ENCODE data around the gene APOA4. TPM values are rescaled to one million over a fixed set of nuclear protein-coding genes. Genes with fewer than 3 reads are reported as not detected.
A peak's percentile ranks its signal among the peaks of the same experiment; 100 is the strongest.

Gene APOA4
- total RNA-seq (100 to 1,000 TPM in 1 of 2 donors, under 1 TPM in 1; 0.89 to 171 TPM), polyA plus RNA-seq (100 to 1,000 TPM in 1 of 2 donors, 10 to 100 TPM in 1; 90.5 to 382 TPM)

DNA sequence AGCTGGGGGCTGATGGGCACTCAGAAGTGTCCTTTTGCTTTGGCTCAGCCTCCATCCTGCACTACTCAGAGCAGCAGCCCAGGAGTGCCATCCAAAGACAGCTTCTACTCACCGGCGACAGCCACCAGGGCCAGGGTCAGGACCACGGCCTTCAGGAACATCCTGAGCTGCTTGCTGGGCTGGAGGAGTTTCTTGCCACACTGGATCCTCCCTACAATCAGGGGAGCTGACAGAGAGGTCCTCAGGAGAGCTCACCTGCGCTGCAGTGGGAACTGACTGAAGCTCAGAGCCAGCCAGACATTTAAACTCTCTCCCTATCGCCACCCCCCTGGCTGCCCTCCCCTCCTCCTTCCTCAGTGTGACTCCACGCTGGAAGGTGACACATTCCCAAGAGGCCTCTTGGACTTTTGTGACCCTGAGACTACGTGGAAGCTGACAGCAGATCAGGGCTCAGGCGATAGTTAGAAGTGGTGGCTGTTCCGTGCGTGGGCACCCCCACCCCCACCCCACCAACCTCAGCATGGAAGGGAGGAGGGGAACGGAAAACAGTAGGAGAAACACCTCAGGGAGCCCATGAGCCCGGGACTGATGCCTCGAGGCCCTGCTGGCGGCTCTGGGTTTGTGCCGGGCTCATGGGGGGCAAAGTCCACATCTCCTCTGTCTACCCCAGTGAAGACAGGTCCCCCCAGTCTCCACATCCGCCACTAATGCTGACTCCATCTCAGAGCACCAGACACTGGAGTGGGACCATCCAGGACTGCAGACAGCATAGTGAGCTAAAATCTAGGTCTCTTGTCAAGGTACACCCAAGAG, at the start of gene APOA4:
Gene APOA4, minus strand, starts transcription at position 274 of the 813 bp plus-strand sequence. Its CDS starts 113 bp downstream, at position 161.
- no peaks in the 10 kb centered on the region for H3K36me3 ChIP-seq (ENCODE audit: control insufficient read depth in 4 of 4, insufficient read depth in 3 of 4, low read depth in 1 of 4, low read length in 3 of 4)
- H3K9ac ChIP-seq (ENCODE audit: low read depth in 1 of 2, low read length in 2 of 2): no peak within 1 kb of the TSS
- no peak for DNase-seq (ENCODE audit: low spot score)
- no peaks in the 10 kb centered on the region for H3K9me3 ChIP-seq (ENCODE audit: control insufficient read depth in 4 of 4, low read length in 3 of 4)
- no peak within 1 kb of the TSS for H3K27ac ChIP-seq (ENCODE audit: low read depth in 1 of 2, low read length in 2 of 2)
- no peaks in the 10 kb centered on the region for H3K27me3 ChIP-seq (ENCODE audit: control insufficient read depth in 4 of 4, insufficient read depth in 4 of 4, low read length in 3 of 4)
- 79% methylated on average over 16 of the region's 16 CpGs for WGBS
- peaks cover 20 to 35% (median 28%) of the 10 kb centered on the region in 4 donors for H3K4me1 ChIP-seq (ENCODE audit: control insufficient read depth in 4 of 4, insufficient read depth in 4 of 4, low read length in 3 of 4)
- no peak within 1 kb of the TSS for H3K4me3 ChIP-seq (ENCODE audit: low read depth in 1 of 3, low read length in 3 of 3)
- TF ChIP-seq GABPA (IDR thresholded peaks at IDR 0.05 in 1 of 2, conservative IDR thresholded peaks at IDR 0.05 in 1 of 2): no peak
- TF ChIP-seq NR2F2 (IDR thresholded peaks at IDR 0.05): no peak
- peak; percentile 11 to 53 for TF ChIP-seq HNF4A (conservative IDR thresholded peaks at IDR 0.05)

DNA sequence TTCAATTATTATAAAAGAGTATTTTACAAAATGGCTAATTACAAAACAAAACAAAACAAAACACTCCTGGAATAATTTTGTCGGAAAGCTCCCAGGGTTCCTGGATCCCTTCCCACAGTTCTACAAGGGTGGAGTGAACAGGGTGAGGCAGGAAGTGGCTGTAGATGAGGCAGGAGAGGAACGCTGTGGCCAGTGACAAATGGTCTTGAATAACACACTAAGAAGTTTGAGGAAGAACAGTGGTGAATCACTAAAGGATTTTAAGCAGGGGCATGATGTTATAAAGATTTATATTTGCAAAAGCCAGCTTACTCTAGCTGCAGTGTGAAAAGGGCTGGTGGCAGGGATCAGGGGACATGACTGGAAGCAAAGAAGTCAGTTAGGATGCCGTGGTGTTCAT, 48.1 kb upstream of the APOA4 start:
- no peak overlapping the region for H3K9ac ChIP-seq (ENCODE audit: low read depth in 1 of 2, low read length in 2 of 2)
- 61% methylated on average over 3 of the region's 3 CpGs for WGBS
- DNase-seq (ENCODE audit: low spot score): no peak
- H3K4me3 ChIP-seq (ENCODE audit: low read depth in 1 of 3, low read length in 3 of 3): no peak overlapping the region
- no peaks in the 10 kb centered on the region for H3K9me3 ChIP-seq (ENCODE audit: control insufficient read depth in 4 of 4, low read length in 3 of 4)
- no peaks in the 10 kb centered on the region for H3K27me3 ChIP-seq (ENCODE audit: control insufficient read depth in 4 of 4, insufficient read depth in 4 of 4, low read length in 3 of 4)
- H3K27ac ChIP-seq (ENCODE audit: low read depth in 1 of 2, low read length in 2 of 2): no peak overlapping the region
- TF ChIP-seq JUND (IDR thresholded peaks at IDR 0.05): no peak
- no peak for TF ChIP-seq RAD21 (IDR thresholded peaks at IDR 0.05)
- no peak for TF ChIP-seq NR2F2 (IDR thresholded peaks at IDR 0.05)
- TF ChIP-seq GABPA (IDR thresholded peaks at IDR 0.05 in 1 of 2, conservative IDR thresholded peaks at IDR 0.05 in 1 of 2): no peak
- TF ChIP-seq EGR1 (IDR thresholded peaks at IDR 0.05; ENCODE audit: low read depth in 2 of 2): no peak
- peaks cover 2 to 14% (median 9%) of the 10 kb centered on the region in 4 donors for H3K4me1 ChIP-seq (ENCODE audit: control insufficient read depth in 4 of 4, insufficient read depth in 4 of 4, low read length in 3 of 4)
- peaks cover 17 to 89% (median 61%) of the 10 kb centered on the region in 4 donors for H3K36me3 ChIP-seq (ENCODE audit: control insufficient read depth in 4 of 4, insufficient read depth in 3 of 4, low read depth in 1 of 4, low read length in 3 of 4)

DNA sequence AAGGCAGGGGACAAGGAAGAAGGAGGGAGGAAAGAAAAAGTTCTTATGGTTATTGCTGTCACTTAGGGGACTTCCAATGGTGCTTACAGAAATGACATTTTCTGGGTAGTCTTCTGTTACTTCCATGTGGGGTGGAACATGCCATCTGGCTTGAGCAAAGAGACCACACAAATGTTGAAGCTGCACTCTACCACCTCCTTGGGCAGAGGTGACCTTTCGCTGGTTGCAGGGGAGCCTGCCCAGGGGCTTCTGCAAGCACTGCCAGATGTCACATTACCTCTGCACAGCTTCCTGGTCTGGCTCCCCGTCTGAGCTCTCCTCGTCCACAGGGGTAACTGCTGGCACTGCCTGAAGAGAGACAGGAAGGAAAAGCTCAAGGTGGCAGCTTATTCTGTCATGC, 47.0 kb upstream of the APOA4 start:
- no peak for TF ChIP-seq JUND (IDR thresholded peaks at IDR 0.05)
- no peak for TF ChIP-seq RXRA (IDR thresholded peaks at IDR 0.05)
- TF ChIP-seq YY1 (IDR thresholded peaks at IDR 0.05): no peak
- Histone ChIP-seq H3K27ac (ENCODE audit: low read depth in 1 of 2, low read length in 2 of 2) (no peak overlapping the region), H3K36me3 (ENCODE audit: control insufficient read depth in 4 of 4, insufficient read depth in 3 of 4, low read depth in 1 of 4, low read length in 3 of 4) (peaks cover 14 to 88% (median 58%) of the 10 kb centered on the region in 4 donors)

DNA sequence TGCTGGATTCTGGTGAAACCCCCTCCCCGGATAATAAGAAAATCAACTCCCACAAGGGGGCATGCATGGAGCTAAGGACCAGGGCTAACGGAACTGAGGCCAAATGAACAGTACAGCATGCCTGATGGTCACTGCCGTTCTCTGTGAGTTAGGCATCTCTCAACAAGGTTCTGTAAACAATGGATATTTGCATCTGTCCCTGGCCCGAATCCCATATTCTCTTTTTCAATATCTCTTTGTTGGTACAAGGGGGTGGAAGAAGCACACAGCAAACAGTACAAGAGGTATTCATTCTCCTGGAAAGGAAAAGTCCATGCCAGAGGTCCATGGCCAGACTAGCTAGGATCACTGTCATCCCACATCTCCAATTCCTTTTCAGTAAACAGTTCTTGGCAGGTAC, 46.5 kb upstream of the APOA4 start:
- Histone ChIP-seq H3K9ac (ENCODE audit: low read depth in 1 of 2, low read length in 2 of 2) (no peak overlapping the region), H3K27me3 (ENCODE audit: control insufficient read depth in 4 of 4, insufficient read depth in 4 of 4, low read length in 3 of 4) (no peaks in the 10 kb centered on the region), H3K4me3 (ENCODE audit: low read depth in 1 of 3, low read length in 3 of 3) (no peak overlapping the region), H3K4me1 (ENCODE audit: control insufficient read depth in 4 of 4, insufficient read depth in 4 of 4, low read length in 3 of 4) (peaks cover 2 to 14% (median 9%) of the 10 kb centered on the region in 4 donors), H3K36me3 (ENCODE audit: control insufficient read depth in 4 of 4, insufficient read depth in 3 of 4, low read depth in 1 of 4, low read length in 3 of 4) (peaks cover 11 to 90% (median 57%) of the 10 kb centered on the region in 4 donors), H3K9me3 (ENCODE audit: control insufficient read depth in 4 of 4, low read length in 3 of 4) (no peaks in the 10 kb centered on the region), H3K27ac (ENCODE audit: low read depth in 1 of 2, low read length in 2 of 2) (no peak overlapping the region)
- no peak for DNase-seq (ENCODE audit: low spot score)
- WGBS: 56% methylated on average over 4 of the region's 4 CpGs
- TF ChIP-seq FOXA2 (IDR thresholded peaks at IDR 0.05) (peak; percentile 88), HNF4A (conservative IDR thresholded peaks at IDR 0.05) (peak; percentile 47 to 63), TAF1 (conservative IDR thresholded peaks at IDR 0.05) (no peak), RXRA (IDR thresholded peaks at IDR 0.05) (peak; percentile 12 to 78), GABPA (IDR thresholded peaks at IDR 0.05 in 1 of 2, conservative IDR thresholded peaks at IDR 0.05 in 1 of 2) (peak in 1 of 2 donors; percentile 28), JUND (IDR thresholded peaks at IDR 0.05) (peak in 1 of 2 donors; percentile 29), SP1 (IDR thresholded peaks at IDR 0.05) (no peak), NR2F2 (IDR thresholded peaks at IDR 0.05) (no peak), YY1 (IDR thresholded peaks at IDR 0.05) (no peak), HNF4G (IDR thresholded peaks at IDR 0.05) (no peak)
- TF ChIP-seq, protein P1, sequence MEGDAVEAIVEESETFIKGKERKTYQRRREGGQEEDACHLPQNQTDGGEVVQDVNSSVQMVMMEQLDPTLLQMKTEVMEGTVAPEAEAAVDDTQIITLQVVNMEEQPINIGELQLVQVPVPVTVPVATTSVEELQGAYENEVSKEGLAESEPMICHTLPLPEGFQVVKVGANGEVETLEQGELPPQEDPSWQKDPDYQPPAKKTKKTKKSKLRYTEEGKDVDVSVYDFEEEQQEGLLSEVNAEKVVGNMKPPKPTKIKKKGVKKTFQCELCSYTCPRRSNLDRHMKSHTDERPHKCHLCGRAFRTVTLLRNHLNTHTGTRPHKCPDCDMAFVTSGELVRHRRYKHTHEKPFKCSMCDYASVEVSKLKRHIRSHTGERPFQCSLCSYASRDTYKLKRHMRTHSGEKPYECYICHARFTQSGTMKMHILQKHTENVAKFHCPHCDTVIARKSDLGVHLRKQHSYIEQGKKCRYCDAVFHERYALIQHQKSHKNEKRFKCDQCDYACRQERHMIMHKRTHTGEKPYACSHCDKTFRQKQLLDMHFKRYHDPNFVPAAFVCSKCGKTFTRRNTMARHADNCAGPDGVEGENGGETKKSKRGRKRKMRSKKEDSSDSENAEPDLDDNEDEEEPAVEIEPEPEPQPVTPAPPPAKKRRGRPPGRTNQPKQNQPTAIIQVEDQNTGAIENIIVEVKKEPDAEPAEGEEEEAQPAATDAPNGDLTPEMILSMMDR (IDR thresholded peaks at IDR 0.05; ENCODE audit: low read depth, low read length, missing input control): peak; percentile 1
- TF ChIP-seq, protein P2, sequence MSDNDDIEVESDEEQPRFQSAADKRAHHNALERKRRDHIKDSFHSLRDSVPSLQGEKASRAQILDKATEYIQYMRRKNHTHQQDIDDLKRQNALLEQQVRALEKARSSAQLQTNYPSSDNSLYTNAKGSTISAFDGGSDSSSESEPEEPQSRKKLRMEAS (IDR thresholded peaks at IDR 0.05): peak; percentile 43
- TF ChIP-seq, protein P3, sequence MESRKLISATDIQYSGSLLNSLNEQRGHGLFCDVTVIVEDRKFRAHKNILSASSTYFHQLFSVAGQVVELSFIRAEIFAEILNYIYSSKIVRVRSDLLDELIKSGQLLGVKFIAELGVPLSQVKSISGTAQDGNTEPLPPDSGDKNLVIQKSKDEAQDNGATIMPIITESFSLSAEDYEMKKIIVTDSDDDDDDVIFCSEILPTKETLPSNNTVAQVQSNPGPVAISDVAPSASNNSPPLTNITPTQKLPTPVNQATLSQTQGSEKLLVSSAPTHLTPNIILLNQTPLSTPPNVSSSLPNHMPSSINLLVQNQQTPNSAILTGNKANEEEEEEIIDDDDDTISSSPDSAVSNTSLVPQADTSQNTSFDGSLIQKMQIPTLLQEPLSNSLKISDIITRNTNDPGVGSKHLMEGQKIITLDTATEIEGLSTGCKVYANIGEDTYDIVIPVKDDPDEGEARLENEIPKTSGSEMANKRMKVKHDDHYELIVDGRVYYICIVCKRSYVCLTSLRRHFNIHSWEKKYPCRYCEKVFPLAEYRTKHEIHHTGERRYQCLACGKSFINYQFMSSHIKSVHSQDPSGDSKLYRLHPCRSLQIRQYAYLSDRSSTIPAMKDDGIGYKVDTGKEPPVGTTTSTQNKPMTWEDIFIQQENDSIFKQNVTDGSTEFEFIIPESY (IDR thresholded peaks at IDR 0.05): peak; percentile 22

More for the DNA sequence above, 47.0 kb upstream of the APOA4 start:
- DNase-seq (ENCODE audit: low spot score): no peak
- H3K4me1 ChIP-seq (ENCODE audit: control insufficient read depth in 4 of 4, insufficient read depth in 4 of 4, low read length in 3 of 4): peaks cover 2 to 14% (median 9%) of the 10 kb centered on the region in 4 donors
- no peak overlapping the region for H3K4me3 ChIP-seq (ENCODE audit: low read depth in 1 of 3, low read length in 3 of 3)
- no peaks in the 10 kb centered on the region for H3K27me3 ChIP-seq (ENCODE audit: control insufficient read depth in 4 of 4, insufficient read depth in 4 of 4, low read length in 3 of 4)
- WGBS: 80% methylated on average over 3 of the region's 3 CpGs
- no peaks in the 10 kb centered on the region for H3K9me3 ChIP-seq (ENCODE audit: control insufficient read depth in 4 of 4, low read length in 3 of 4)
- H3K9ac ChIP-seq (ENCODE audit: low read depth in 1 of 2, low read length in 2 of 2): no peak overlapping the region
